Gastrocnemius medialis (tissue), 4 donors: ENCODE measurements around the gene KANK2.

ENCODE experiments used
- CTCF ChIP-seq, 5 experiments: fragments of 450-650 bp in 3 of 5; fragments of 200-600 bp in 2 of 5; sonication (generic) in 2 of 5; IDR thresholded peaks in 4 of 5; conservative IDR thresholded peaks in 1 of 5; 1 replicate in 4 of 5; 2 replicates in 1 of 5; pipeline ENCODE4 v1.5.1; 2016 to 2019; ENCODE audit warnings: antibody characterized with exemption in 5 of 5, mild to moderate bottlenecking in 3 of 5, moderate library complexity in 3 of 5
- POLR2A ChIP-seq, 2 donors: fragments of 450-650 bp; IDR thresholded peaks; one replicate each; pipeline ENCODE4 v1.6.1; 2017; ENCODE audit warnings: antibody characterized with exemption in 2 of 2, mild to moderate bottlenecking in 2 of 2, moderate library complexity in 2 of 2

GRCh38 chr19:11230621-11231386, 33.5 kb upstream of the KANK2 start:
- TF ChIP-seq POLR2A (IDR thresholded peaks at IDR 0.05), result no peak
- no peak for TF ChIP-seq CTCF (IDR thresholded peaks at IDR 0.05 in 4 of 5, conservative IDR thresholded peaks at IDR 0.05 in 1 of 5)
